ENCODE measurements around the gene KLHL33.
"Not testable (repeated sequence)": the region's sequence is repeated elsewhere in the genome, so short reads cannot be mapped to it uniquely, and the experiment has no call there.

KLHL33 gene

DNA sequence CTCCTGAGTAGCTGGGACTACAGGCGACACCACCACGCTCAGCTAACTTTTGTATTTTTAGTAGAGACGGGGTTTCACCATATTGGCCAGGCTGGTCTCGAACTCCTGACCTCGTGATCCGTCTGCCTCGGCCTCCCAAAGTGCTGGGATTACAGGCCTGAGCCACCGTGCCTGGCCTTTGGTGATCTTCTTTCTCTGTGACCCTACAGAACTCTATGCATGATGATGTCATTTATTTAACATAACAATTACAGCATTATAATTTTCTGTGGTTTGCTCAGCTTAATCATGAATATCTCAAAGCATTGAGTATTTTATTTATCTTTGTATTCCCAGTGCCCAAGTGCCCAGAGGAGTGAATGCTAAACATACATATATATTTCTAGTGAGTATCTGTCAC is 16.9 kb upstream of the KLHL33 start:
- not testable (repeated sequence) for DNase-seq

- DNase-seq = no peak
Observed at GRCh38 chr14:20446889-20447288, 10.9 kb upstream of the KLHL33 start.

DNA sequence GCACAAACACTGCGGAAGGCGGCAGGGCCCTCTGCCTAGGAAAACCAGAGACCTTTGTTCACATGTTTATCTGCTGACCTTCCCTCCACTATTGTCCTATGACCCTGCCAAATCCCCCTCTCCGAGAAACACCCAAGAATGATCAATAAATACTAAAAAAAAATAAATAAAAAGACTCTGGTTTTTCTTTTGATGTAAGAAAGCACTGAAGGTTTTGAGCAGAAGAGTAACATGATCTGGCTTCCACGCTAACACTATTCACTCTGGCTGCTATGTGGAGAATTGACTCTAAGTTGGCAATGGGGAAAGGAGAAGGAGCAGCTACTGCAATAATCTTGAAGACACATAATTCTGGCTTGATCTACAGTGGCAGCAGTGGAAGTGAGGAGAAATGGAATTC is 7.7 kb upstream of the KLHL33 start:
- not testable (repeated sequence) for DNase-seq

- DNase-seq = no peak
Observed at GRCh38 chr14:20441461-20441860, 5.5 kb upstream of the KLHL33 start.

- no peak for DNase-seq
Observed at GRCh38 chr14:20440882-20441281, 4.9 kb upstream of the KLHL33 start.

DNA sequence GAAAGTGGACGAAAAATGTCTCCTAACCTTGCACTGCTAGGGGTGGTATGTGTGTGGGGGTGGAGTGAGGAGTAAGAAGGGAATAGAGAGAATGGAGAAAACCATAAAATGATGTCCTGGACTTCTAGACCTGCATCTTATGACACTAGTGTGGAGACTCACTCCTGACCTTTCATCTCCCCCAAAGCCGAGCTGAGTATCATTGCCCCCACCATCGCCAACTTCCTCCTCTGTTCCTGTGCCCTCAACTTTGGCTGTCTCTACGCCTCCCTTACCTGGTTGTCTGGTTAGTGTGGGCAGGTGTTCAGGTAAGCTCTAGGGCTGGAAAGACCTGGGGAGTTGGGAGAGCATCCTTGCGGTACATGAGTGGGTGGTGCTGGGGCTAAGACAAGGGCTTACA is 4.5 kb upstream of the KLHL33 start:
- DNase-seq = no peak

- DNase-seq = no peak
Observed at GRCh38 chr14:20438664-20439063, 2.7 kb upstream of the KLHL33 start.

DNA sequence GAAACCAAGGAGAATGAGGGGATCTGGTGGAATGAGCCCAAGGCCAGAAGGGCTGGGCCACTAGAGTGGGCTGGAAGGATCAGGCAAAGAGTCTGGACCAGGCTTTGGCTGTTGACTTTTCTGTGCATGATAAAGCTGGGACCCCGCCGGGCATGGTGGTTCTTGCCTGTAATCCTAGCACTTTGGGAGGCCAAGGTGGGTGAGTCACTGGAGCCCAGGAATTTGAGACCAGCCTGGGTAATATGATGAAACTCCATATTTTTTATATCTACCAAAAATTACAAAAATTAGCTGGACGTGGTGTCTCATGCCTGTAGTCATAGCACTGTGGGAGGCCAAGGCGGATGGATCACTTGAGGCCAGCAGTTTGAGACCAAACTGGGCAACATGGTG is 393 bp upstream of the KLHL33 start:
- DNase-seq = no peak

GRCh38 chr14:20434701-20435581 is 1.0 kb downstream of the KLHL33 start:
- DNase-seq = peak; percentile 11

GRCh38 chr14:20429801-20430669 is 5.9 kb downstream of the KLHL33 start:
- DNase-seq = peak; percentile 73

GRCh38 chr14:20428802-20429201 is 7.2 kb downstream of the KLHL33 start:
- no peak for DNase-seq

DNA sequence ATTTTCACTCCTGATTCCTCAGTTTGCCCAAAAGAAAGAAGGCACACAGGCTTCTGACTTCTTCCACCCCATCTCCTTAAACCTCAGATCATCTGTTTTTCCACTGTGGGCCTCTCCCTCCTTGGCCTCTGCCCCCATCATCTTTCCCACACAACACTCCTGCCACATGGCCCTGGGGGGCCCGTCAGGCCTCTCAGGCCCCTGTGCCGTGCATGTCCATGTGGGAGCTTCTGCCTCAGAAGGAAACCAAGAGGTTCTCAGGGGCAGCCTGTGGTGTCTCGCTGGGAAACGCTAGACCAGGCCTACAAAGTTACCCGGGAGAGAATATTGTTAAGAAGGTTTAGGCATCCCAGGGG is 8.0 kb downstream of the KLHL33 start:
- no peak for DNase-seq

DNA sequence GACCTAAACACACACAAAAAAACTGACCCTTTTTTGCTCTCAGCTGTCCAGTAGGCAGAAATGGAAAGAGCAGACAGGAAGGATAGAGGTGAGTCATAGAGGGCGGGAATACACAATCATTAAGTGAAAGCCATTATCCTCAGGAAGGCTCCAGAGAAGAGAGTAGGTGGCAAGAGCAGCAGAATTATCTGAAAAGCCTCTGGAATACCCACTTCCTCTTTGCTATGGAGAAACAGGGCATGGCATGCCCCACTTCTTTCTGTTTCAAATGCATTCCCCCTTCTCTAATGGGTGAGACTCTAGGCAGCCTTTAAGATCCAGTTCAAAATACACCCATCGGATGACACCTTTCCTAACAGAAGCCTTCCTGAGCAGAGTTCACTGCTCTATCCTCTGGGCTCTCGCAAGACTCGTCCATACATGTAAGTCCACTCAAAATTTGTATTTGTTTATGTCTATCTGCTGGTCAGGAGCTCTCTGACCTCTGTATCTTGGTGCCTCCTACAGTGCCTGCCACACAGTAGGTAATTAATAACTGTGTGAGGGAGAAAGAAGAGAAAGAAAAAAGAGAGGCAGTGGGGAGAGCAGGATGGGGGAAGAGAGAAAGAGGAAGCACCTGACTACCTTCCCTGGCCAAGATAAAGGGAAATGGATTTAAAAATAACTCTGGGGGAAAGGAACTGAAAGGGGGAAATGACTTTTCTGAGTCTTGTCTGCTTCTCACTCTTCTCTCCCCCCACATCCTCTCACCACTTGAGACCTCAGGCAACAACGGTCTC is 8.5 kb downstream of the KLHL33 start:
- no peak for DNase-seq

DNA sequence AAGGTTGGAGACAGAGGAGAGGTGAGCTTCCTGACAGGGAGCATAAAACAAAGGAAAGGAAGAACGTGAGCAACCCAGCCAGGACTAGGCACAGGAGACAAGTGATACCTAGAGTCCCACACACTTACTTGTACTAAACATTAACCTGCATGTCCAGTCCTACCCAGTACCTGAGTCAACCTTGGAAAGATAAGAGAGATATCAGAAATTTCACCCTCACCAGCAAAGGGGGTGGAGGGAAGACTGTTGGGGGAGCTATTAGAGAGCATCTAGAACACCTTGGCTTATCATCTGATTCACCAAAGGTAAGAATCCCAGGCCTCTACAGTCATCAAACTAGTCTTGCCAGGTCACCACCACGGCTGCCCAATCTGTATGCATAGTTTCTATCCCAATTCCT is 11.1 kb downstream of the KLHL33 start:
- no peak for DNase-seq

DNA sequence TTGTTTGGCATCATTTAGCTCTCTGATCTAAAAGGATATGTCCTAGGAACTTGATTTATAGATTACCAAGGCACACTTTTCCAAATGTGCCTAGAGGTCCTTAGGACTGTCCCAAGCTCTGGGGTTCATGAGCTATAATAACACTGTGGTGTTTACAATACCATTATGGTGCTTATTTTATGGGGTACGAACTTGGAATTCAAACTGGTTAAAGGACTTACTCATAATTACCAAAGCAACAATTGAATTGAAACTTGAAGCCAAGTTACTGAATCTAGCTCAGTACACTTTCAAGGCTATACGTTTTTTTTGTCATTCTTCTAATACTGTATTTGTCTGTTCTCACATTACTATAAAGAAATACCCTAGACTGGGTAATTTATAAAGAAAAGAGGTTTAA is 13.1 kb downstream of the KLHL33 start:
- DNase-seq = no peak

GRCh38 chr14:20421267-20421666 is 14.7 kb downstream of the KLHL33 start:
- no peak for DNase-seq

- no peak for DNase-seq
Observed at GRCh38 chr14:20419419-20419818, 16.5 kb downstream of the KLHL33 start.

DNA sequence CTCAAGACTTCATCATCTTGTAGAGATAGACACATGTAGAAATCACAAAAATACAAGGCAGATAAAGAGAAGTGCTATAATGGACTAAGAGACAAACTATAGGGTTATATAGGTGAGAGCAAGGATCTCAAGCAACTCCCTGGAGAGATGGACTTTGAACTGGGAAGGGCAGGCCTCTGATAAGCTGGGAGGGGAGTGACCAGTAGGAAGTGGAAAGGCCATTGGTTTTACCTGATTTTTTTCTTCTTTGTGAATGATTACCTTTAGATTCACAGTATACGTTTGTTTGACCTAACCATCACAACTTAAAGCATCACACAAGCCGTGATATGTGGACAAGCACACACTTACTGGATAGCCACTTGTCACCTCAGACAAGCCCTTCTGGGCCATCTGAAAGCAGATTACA is 17.5 kb downstream of the KLHL33 start:
- no peak for DNase-seq

GRCh38 chr14:20417250-20418186 is 18.4 kb downstream of the KLHL33 start:
- DNase-seq = peak; percentile 98

DNA sequence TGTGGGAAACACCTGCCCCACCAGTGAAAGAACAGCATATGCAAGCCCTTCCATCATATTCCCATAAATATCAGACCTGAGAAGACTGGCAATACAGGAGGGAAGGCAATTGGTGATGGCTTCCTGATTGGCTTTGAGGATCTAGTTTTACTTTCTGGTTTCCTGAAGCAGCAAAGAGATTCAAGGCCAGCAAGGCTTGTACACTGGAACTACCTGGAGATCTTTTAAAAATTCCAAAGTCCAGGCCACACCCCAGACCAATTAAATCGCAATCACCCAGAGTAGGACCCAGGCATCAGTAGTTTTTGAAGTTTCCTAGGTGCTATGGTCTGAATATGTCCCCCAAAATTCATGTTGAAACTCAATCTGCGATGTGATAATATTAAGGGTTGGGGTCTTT is 19.7 kb downstream of the KLHL33 start:
- DNase-seq = no peak

GRCh38 chr14:20415782-20416206 is 20.2 kb downstream of the KLHL33 start:
- DNase-seq = peak; percentile 38

DNA sequence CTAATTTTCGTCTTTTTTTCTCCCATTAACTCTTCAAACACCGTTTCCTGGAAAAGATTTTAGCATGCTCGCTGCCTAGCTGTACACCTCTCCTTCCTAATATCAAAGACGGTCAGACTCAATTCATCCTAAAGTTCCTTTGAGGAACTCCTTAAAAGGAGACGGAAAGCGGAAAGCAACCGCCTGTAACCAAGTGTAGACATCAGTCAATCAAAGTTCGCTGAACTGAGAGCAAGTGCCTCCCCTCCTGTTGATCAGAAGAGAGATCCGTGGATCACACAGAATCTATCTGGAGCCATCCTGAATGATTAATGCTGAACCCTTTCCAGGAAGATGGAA is 22.3 kb downstream of the KLHL33 start:
- DNase-seq = peak; percentile 39

Measured in NCI-H1105 treated with DMSO at 0.1 percent for 48 hours (cell line).